ENCODE results near the gene ST8SIA4.

ST8SIA4 gene

GRCh38 chr5:100864931-100865330 lies 38.2 kb downstream of the ST8SIA4 start:
- DNase-seq = no peak

GRCh38 chr5:100863739-100864138 lies 39.3 kb downstream of the ST8SIA4 start:
- DNase-seq = no peak

GRCh38 chr5:100861148-100861547 lies 41.9 kb downstream of the ST8SIA4 start:
- DNase-seq = no peak

GRCh38 chr5:100860407-100860806 lies 42.7 kb downstream of the ST8SIA4 start:
- DNase-seq = no peak

GRCh38 chr5:100858987-100859545 lies 44.0 kb downstream of the ST8SIA4 start:
- no peak for DNase-seq

GRCh38 chr5:100856462-100856861 lies 46.6 kb downstream of the ST8SIA4 start:
- no peak for DNase-seq

GRCh38 chr5:100855937-100856430 lies 47.1 kb downstream of the ST8SIA4 start:
- DNase-seq = no peak

- DNase-seq = no peak
These were observed 47.8 kb downstream of the ST8SIA4 start for GRCh38 chr5:100855295-100855694.

GRCh38 chr5:100854591-100854990 lies 48.5 kb downstream of the ST8SIA4 start:
- no peak for DNase-seq

- DNase-seq = no peak
These were observed 49.5 kb downstream of the ST8SIA4 start for GRCh38 chr5:100853582-100853981.

GRCh38 chr5:100852988-100853449 lies 50.1 kb downstream of the ST8SIA4 start:
- DNase-seq = no peak

GRCh38 chr5:100852051-100852450 lies 51.0 kb downstream of the ST8SIA4 start:
- DNase-seq = no peak

GRCh38 chr5:100846772-100847171 lies 56.3 kb downstream of the ST8SIA4 start:
- DNase-seq = no peak

GRCh38 chr5:100842080-100842479 lies 61.0 kb downstream of the ST8SIA4 start:
- no peak for DNase-seq

- DNase-seq = no peak
These were observed 61.6 kb downstream of the ST8SIA4 start for GRCh38 chr5:100841358-100842076.

GRCh38 chr5:100840789-100841188 lies 62.3 kb downstream of the ST8SIA4 start:
- DNase-seq = no peak

- peak; percentile 2 for DNase-seq
These were observed 62.7 kb downstream of the ST8SIA4 start for GRCh38 chr5:100840370-100840769.

GRCh38 chr5:100838048-100838473 lies 65.0 kb downstream of the ST8SIA4 start:
- no peak for DNase-seq

- no peak for DNase-seq
These were observed 68.6 kb downstream of the ST8SIA4 start for GRCh38 chr5:100834519-100834918.

GRCh38 chr5:100832252-100833230 lies 70.5 kb downstream of the ST8SIA4 start:
- no peak for DNase-seq

- DNase-seq = no peak
These were observed 74.2 kb downstream of the ST8SIA4 start for GRCh38 chr5:100828898-100829356.

- DNase-seq = no peak
These were observed 74.8 kb downstream of the ST8SIA4 start for GRCh38 chr5:100828071-100828897.
